ENCODE results near the gene SLC49A4.

Gene SLC49A4

GRCh38 chr3:122911901-122912300, 117.0 kb downstream of the SLC49A4 start:
- Histone ChIP-seq H4K8ac (ENCODE audit: low read depth, low read length) (peak overlapping the region; percentile 78), H4K91ac (ENCODE audit: low read depth, low read length, poor library complexity) (no peak overlapping the region), H3K9me3 (replicated peaks in 1 of 2; ENCODE audit: control insufficient read depth in 2 of 2, insufficient read depth in 1 of 2, low read depth in 1 of 2, low read length in 2 of 2) (no peaks in the 10 kb centered on the region), H3K4ac (ENCODE audit: low read length) (no peak overlapping the region), H2AFZ (ENCODE audit: low read length) (no peak overlapping the region), H3K27ac (replicated peaks; ENCODE audit: low read length) (no peak overlapping the region), H2BK120ac (ENCODE audit: low read depth, low read length) (no peak overlapping the region), H3K79me1 (ENCODE audit: low read depth, low read length) (no peaks in the 10 kb centered on the region), H2BK5ac (ENCODE audit: low read length) (peak overlapping the region; percentile 32), H3K27me3 (ENCODE audit: control insufficient read depth in 3 of 3, insufficient read depth in 3 of 3, low read depth in 1 of 3, low read length in 3 of 3) (peaks cover 0 to 2% (median 0%) of the 10 kb centered on the region in 3 experiments), H3K36me3 (replicated peaks in 1 of 2; ENCODE audit: control insufficient read depth in 2 of 2, insufficient read depth in 2 of 2, low read length in 2 of 2) (peaks cover 14 to 98% of the 10 kb centered on the region in 2 donors), H3K18ac (ENCODE audit: low read length) (peak overlapping the region; percentile 25), H3K4me1 (ENCODE audit: control insufficient read depth in 2 of 2, insufficient read depth in 1 of 2, low read depth in 1 of 2, low read length in 2 of 2) (no peaks in the 10 kb centered on the region), H3K4me3 (ENCODE audit: low read length in 2 of 2) (no peak overlapping the region), H3K9ac (ENCODE audit: low read depth, low read length, poor library complexity) (peak overlapping the region; percentile 18), H3K4me2 (ENCODE audit: insufficient read depth, low read length, poor library complexity, severe bottlenecking) (no peak overlapping the region), H2BK15ac (ENCODE audit: low read length) (no peak overlapping the region), H3K14ac (ENCODE audit: low read length) (peak overlapping the region; percentile 50), H2BK12ac (ENCODE audit: low read length) (no peak overlapping the region), H3K23ac (ENCODE audit: low read depth, low read length, poor library complexity) (no peak overlapping the region), H2AK5ac (ENCODE audit: low read depth, low read length) (peak overlapping the region; percentile 50)
- WGBS, 2 donors (ENCODE audit: extremely low coverage in 2 of 2, insufficient read length in 2 of 2, insufficient replicate concordance in 1 of 2), result no CpG with 5 or more reads among the region's 16 CpGs
- no peak for DNase-seq (ENCODE audit: low spot score)

DNA sequence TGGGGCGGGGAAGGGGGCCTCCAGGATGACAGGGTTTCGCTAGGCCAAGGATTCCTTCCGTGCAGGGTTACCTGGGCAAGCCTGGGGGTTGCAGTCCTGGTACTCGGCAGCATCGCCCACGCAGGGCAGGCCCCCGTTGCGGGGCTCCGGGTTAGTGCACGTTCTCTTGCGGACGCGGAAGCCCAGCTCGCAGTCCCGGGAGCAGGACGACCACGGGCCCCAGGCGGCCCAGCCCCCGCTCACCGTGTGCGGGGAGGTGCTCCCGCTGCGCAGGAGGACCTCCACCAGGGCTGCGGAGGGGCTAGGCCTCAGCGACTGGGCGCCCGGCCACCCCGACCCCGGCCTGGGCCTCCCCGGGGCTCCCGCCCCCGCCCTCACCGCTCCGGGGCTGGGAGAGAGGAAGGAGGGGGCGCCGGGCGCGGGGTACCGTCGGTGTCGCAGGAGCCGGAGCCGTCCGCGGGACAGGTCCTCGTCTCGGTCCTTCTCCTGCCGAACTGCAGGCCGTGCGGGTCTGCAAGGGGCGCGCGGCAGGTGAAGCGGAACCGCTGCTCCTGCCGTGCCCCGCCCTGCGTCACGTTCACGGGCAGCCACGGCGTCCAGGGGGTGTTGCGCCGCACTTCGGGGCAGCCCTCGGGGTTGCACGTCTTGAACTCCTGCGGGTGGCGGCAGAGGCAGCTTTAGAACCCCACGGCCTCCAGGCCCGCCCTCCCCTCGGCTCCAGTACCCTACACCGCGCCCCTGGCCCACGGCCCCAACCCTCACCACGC, 118.1 kb downstream of the SLC49A4 start:
- Histone ChIP-seq H2AFZ (ENCODE audit: low read length) (no peak overlapping the region), H3K9me3 (replicated peaks in 1 of 2; ENCODE audit: control insufficient read depth in 2 of 2, insufficient read depth in 1 of 2, low read depth in 1 of 2, low read length in 2 of 2) (no peaks in the 10 kb centered on the region), H2BK5ac (ENCODE audit: low read length) (no peak overlapping the region), H3K79me1 (ENCODE audit: low read depth, low read length) (no peaks in the 10 kb centered on the region), H3K36me3 (replicated peaks in 1 of 2; ENCODE audit: control insufficient read depth in 2 of 2, insufficient read depth in 2 of 2, low read length in 2 of 2) (peaks cover 14 to 98% of the 10 kb centered on the region in 2 donors), H2BK12ac (ENCODE audit: low read length) (no peak overlapping the region), H3K27ac (replicated peaks; ENCODE audit: low read length) (no peak overlapping the region), H3K4ac (ENCODE audit: low read length) (no peak overlapping the region), H2BK15ac (ENCODE audit: low read length) (no peak overlapping the region), H3K18ac (ENCODE audit: low read length) (peak overlapping the region; percentile 73), H3K23ac (ENCODE audit: low read depth, low read length, poor library complexity) (no peak overlapping the region), H3K4me3 (ENCODE audit: low read length in 2 of 2) (no peak overlapping the region), H3K9ac (ENCODE audit: low read depth, low read length, poor library complexity) (no peak overlapping the region), H3K4me1 (ENCODE audit: control insufficient read depth in 2 of 2, insufficient read depth in 1 of 2, low read depth in 1 of 2, low read length in 2 of 2) (no peaks in the 10 kb centered on the region), H3K14ac (ENCODE audit: low read length) (no peak overlapping the region), H2BK120ac (ENCODE audit: low read depth, low read length) (no peak overlapping the region), H4K8ac (ENCODE audit: low read depth, low read length) (no peak overlapping the region), H2AK5ac (ENCODE audit: low read depth, low read length) (no peak overlapping the region), H3K27me3 (ENCODE audit: control insufficient read depth in 3 of 3, insufficient read depth in 3 of 3, low read depth in 1 of 3, low read length in 3 of 3) (peaks cover 0 to 2% (median 0%) of the 10 kb centered on the region in 3 experiments), H3K4me2 (ENCODE audit: insufficient read depth, low read length, poor library complexity, severe bottlenecking) (no peak overlapping the region), H4K91ac (ENCODE audit: low read depth, low read length, poor library complexity) (no peak overlapping the region)
- DNase-seq (ENCODE audit: low spot score), result no peak
- no CpG with 5 or more reads among the region's 76 CpGs for WGBS, 2 donors (ENCODE audit: extremely low coverage in 2 of 2, insufficient read length in 2 of 2, insufficient replicate concordance in 1 of 2)

DNA sequence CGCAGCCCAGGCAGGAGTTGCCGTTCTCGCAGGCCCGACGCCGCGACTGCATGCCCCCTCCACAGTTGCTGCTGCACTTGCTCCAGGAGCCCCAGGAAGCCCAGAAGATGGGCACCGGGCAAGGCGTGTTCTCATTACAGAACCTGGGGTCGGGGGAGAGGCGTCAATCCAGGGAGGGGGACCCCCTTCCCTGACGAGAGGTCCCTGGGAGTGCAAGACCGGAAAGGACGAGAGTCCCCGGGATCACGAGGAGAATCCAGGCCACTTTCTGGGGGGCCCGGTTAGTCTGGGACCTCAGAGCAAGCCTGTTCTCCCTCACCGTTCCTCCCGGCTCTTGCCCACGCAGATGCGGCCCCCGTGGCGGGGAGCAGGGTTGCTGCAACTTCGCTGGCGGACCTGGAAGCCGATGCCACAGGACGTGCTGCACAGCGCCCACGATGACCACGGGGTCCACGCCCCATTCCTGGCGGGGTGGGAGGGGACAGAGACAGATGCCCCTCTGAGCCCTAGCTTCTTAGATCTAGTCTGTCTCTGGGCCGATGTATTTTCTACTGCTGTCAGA, 118.8 kb downstream of the SLC49A4 start:
- no CpG with 5 or more reads among the region's 33 CpGs for WGBS, 2 donors (ENCODE audit: extremely low coverage in 2 of 2, insufficient read length in 2 of 2, insufficient replicate concordance in 1 of 2)
- no peak for DNase-seq (ENCODE audit: low spot score)
- no peak overlapping the region for H3K4me2 ChIP-seq (ENCODE audit: insufficient read depth, low read length, poor library complexity, severe bottlenecking)
- H3K23ac ChIP-seq (ENCODE audit: low read depth, low read length, poor library complexity), result no peak overlapping the region
- no peak overlapping the region for H2AFZ ChIP-seq (ENCODE audit: low read length)
- H3K9me3 ChIP-seq (replicated peaks in 1 of 2; ENCODE audit: control insufficient read depth in 2 of 2, insufficient read depth in 1 of 2, low read depth in 1 of 2, low read length in 2 of 2), result no peaks in the 10 kb centered on the region
- no peak overlapping the region for H3K14ac ChIP-seq (ENCODE audit: low read length)
- H3K4me3 ChIP-seq (ENCODE audit: low read length in 2 of 2), result peak overlapping the region in 1 of 2 donors; percentile 20
- H2AK5ac ChIP-seq (ENCODE audit: low read depth, low read length), result no peak overlapping the region
- no peak overlapping the region for H4K8ac ChIP-seq (ENCODE audit: low read depth, low read length)
- peaks cover 0 to 2% (median 0%) of the 10 kb centered on the region in 3 experiments for H3K27me3 ChIP-seq (ENCODE audit: control insufficient read depth in 3 of 3, insufficient read depth in 3 of 3, low read depth in 1 of 3, low read length in 3 of 3)
- peak overlapping the region; percentile 33 for H3K18ac ChIP-seq (ENCODE audit: low read length)
- H3K27ac ChIP-seq (replicated peaks; ENCODE audit: low read length), result no peak overlapping the region
- no peaks in the 10 kb centered on the region for H3K79me1 ChIP-seq (ENCODE audit: low read depth, low read length)
- no peak overlapping the region for H4K91ac ChIP-seq (ENCODE audit: low read depth, low read length, poor library complexity)
- no peak overlapping the region for H2BK120ac ChIP-seq (ENCODE audit: low read depth, low read length)
- no peak overlapping the region for H2BK15ac ChIP-seq (ENCODE audit: low read length)
- peaks cover 14 to 98% of the 10 kb centered on the region in 2 donors for H3K36me3 ChIP-seq (replicated peaks in 1 of 2; ENCODE audit: control insufficient read depth in 2 of 2, insufficient read depth in 2 of 2, low read length in 2 of 2)
- H3K4me1 ChIP-seq (ENCODE audit: control insufficient read depth in 2 of 2, insufficient read depth in 1 of 2, low read depth in 1 of 2, low read length in 2 of 2), result no peaks in the 10 kb centered on the region
- no peak overlapping the region for H3K4ac ChIP-seq (ENCODE audit: low read length)
- no peak overlapping the region for H3K9ac ChIP-seq (ENCODE audit: low read depth, low read length, poor library complexity)
- peak overlapping the region; percentile 16 for H2BK5ac ChIP-seq (ENCODE audit: low read length)
- no peak overlapping the region for H2BK12ac ChIP-seq (ENCODE audit: low read length)

- H3K9me3 ChIP-seq (replicated peaks in 1 of 2; ENCODE audit: control insufficient read depth in 2 of 2, insufficient read depth in 1 of 2, low read depth in 1 of 2, low read length in 2 of 2), result no peaks in the 10 kb centered on the region
- H3K27me3 ChIP-seq (ENCODE audit: control insufficient read depth in 3 of 3, insufficient read depth in 3 of 3, low read depth in 1 of 3, low read length in 3 of 3), result peaks cover 0 to 2% (median 0%) of the 10 kb centered on the region in 3 experiments
- peak overlapping the region; percentile 10 for H2BK5ac ChIP-seq (ENCODE audit: low read length)
- no peak overlapping the region for H3K27ac ChIP-seq (replicated peaks; ENCODE audit: low read length)
- no peak overlapping the region for H2BK120ac ChIP-seq (ENCODE audit: low read depth, low read length)
- no peaks in the 10 kb centered on the region for H3K79me1 ChIP-seq (ENCODE audit: low read depth, low read length)
- H2BK15ac ChIP-seq (ENCODE audit: low read length), result no peak overlapping the region
- H3K23ac ChIP-seq (ENCODE audit: low read depth, low read length, poor library complexity), result peak overlapping the region; percentile 86
- H3K9ac ChIP-seq (ENCODE audit: low read depth, low read length, poor library complexity), result no peak overlapping the region
- H3K18ac ChIP-seq (ENCODE audit: low read length), result no peak overlapping the region
- no peak overlapping the region for H2AFZ ChIP-seq (ENCODE audit: low read length)
- H3K4me1 ChIP-seq (ENCODE audit: control insufficient read depth in 2 of 2, insufficient read depth in 1 of 2, low read depth in 1 of 2, low read length in 2 of 2), result no peaks in the 10 kb centered on the region
- H3K4ac ChIP-seq (ENCODE audit: low read length), result no peak overlapping the region
- no peak overlapping the region for H4K91ac ChIP-seq (ENCODE audit: low read depth, low read length, poor library complexity)
- DNase-seq (ENCODE audit: low spot score), result no peak
- no peak overlapping the region for H2AK5ac ChIP-seq (ENCODE audit: low read depth, low read length)
- H3K4me3 ChIP-seq (ENCODE audit: low read length in 2 of 2), result no peak overlapping the region
- WGBS, 2 donors (ENCODE audit: extremely low coverage in 2 of 2, insufficient read length in 2 of 2, insufficient replicate concordance in 1 of 2), result no CpG with 5 or more reads among the region's 17 CpGs
- no peak overlapping the region for H2BK12ac ChIP-seq (ENCODE audit: low read length)
- no peak overlapping the region for H3K14ac ChIP-seq (ENCODE audit: low read length)
- H3K4me2 ChIP-seq (ENCODE audit: insufficient read depth, low read length, poor library complexity, severe bottlenecking), result no peak overlapping the region
- peaks cover 3 to 99% of the 10 kb centered on the region in 2 donors for H3K36me3 ChIP-seq (replicated peaks in 1 of 2; ENCODE audit: control insufficient read depth in 2 of 2, insufficient read depth in 2 of 2, low read length in 2 of 2)
- no peak overlapping the region for H4K8ac ChIP-seq (ENCODE audit: low read depth, low read length)
These were observed 120.6 kb downstream of the SLC49A4 start for GRCh38 chr3:122915300-122916055.
